ENCODE measurements around the gene NAA15.

Gene NAA15

DNA sequence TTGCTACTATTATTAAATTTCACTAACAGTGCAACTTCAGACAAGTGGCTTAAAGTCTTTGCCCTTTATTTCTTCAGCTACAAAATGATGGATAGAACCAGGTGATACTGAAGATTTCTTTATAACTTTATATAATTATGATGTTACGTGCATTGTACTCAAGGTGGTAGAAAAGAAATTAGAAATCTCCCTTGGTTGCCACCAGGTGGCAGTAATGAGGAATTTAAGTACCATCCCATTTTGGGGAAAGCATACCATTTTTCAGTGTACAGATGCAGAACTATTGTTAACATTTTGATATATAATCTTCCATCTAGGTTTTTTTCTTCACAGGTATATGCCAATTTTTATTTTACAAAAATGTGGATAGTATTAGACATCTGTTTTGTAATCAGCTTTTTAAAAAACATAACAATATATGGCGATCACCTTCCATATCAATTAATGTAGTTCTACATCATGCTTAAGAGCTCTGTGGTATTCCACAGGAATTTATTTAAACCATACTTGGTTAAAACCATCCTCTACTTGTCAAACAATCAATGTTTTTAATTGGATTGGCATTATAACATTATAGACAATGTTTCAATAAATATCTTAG lies 114.9 kb downstream of the NAA15 start:
- no peak overlapping the region for H3K4me3 ChIP-seq (ENCODE audit: low read depth, low read length)
- TF ChIP-seq MYC (IDR thresholded peaks at IDR 0.05; ENCODE audit: low read depth, low read length), result no peak
- TF ChIP-seq, protein P1, sequence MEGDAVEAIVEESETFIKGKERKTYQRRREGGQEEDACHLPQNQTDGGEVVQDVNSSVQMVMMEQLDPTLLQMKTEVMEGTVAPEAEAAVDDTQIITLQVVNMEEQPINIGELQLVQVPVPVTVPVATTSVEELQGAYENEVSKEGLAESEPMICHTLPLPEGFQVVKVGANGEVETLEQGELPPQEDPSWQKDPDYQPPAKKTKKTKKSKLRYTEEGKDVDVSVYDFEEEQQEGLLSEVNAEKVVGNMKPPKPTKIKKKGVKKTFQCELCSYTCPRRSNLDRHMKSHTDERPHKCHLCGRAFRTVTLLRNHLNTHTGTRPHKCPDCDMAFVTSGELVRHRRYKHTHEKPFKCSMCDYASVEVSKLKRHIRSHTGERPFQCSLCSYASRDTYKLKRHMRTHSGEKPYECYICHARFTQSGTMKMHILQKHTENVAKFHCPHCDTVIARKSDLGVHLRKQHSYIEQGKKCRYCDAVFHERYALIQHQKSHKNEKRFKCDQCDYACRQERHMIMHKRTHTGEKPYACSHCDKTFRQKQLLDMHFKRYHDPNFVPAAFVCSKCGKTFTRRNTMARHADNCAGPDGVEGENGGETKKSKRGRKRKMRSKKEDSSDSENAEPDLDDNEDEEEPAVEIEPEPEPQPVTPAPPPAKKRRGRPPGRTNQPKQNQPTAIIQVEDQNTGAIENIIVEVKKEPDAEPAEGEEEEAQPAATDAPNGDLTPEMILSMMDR (IDR thresholded peaks at IDR 0.05; ENCODE audit: low read depth, low read length), result peak; percentile 52
- DNase-seq (ENCODE audit: low read depth), result peak; percentile 70

DNA sequence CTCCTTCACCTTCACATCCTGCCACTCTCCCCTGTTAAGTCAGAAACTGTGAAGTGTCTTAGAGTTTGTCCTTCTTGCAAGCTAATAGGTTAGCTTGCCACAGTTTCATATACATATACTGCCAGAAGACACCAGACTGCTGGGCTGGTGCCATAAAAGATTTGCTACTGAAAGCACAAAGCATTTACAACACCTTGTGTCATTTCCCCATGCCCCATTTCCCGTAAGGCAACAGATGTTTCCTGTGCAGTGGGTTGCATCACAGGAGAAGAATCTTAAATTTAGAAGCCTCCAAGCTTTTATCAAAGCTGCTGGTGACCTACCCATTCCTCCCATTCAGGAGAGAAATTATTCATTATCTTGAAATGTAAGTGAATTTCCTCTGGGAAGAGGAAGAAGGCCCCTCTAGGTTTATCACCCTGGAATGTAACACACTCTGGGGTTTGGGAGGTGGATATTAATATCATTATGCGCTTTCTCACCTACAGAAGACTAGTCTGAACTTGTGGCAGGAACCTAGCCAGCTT lies 118.1 kb downstream of the NAA15 start:
- H3K4me3 ChIP-seq (ENCODE audit: low read depth, low read length), result no peak overlapping the region
- peak; percentile 71 for TF ChIP-seq MYC (IDR thresholded peaks at IDR 0.05; ENCODE audit: low read depth, low read length)
- TF ChIP-seq, protein P1 (IDR thresholded peaks at IDR 0.05; ENCODE audit: low read depth, low read length), result no peak
- TF ChIP-seq, protein P2, sequence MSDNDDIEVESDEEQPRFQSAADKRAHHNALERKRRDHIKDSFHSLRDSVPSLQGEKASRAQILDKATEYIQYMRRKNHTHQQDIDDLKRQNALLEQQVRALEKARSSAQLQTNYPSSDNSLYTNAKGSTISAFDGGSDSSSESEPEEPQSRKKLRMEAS (IDR thresholded peaks at IDR 0.05; ENCODE audit: low read depth, low read length), result peak; percentile 42
- DNase-seq (ENCODE audit: low read depth), result peak; percentile 93

DNA sequence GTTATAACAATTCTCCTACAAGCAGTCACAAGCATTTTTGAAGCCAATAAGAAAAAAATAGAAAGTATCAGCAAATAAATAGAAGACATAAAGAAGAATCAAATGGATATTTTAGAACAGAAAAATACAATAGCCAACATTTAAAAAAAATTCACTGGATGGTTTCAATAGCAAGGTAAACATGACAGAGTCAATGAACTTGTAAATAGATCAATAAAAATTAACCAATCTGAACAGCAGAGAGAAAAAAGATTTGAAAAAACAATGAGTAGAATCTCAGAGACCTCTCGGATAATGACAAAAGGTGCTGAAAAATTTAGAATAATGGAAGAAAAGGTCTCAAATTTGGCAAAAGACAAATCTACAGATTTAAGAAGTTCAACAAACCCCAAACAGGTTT lies 119.3 kb downstream of the NAA15 start:
- no peak for DNase-seq (ENCODE audit: low read depth)
- no peak overlapping the region for H3K4me3 ChIP-seq (ENCODE audit: low read depth, low read length)
- TF ChIP-seq MYC (IDR thresholded peaks at IDR 0.05; ENCODE audit: low read depth, low read length), result no peak
- no peak for TF ChIP-seq POLR2A (IDR thresholded peaks at IDR 0.05; ENCODE audit: extremely low read depth, insufficient read length)
- TF ChIP-seq, protein P1 (IDR thresholded peaks at IDR 0.05; ENCODE audit: low read depth, low read length), result no peak
- TF ChIP-seq, protein P2 (IDR thresholded peaks at IDR 0.05; ENCODE audit: low read depth, low read length), result no peak

DNA sequence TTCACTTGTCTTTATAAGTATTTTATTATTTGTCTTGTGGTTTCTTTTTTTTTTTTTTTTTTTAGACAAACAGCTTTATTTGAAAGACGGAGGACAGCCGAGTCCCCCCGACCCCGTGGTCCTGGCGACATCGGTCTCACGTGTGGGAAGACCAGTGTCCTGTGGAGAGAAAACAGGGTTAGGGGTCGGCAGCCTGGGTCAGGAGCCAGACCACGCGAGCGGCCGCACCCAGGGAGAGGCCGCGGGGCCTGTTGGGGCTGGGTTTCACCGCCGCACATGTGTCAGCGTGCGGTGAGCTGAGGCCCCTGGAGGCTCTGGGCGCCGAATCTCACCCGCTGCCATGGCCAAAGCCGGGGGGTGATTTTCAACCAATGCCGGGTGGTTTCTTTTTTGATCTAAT lies 134.8 kb downstream of the NAA15 start:
- no peak overlapping the region for H3K4me3 ChIP-seq (ENCODE audit: low read depth, low read length)
- TF ChIP-seq, protein P1 (IDR thresholded peaks at IDR 0.05; ENCODE audit: low read depth, low read length), result no peak
- TF ChIP-seq, protein P2 (IDR thresholded peaks at IDR 0.05; ENCODE audit: low read depth, low read length), result no peak
- no peak for TF ChIP-seq MYC (IDR thresholded peaks at IDR 0.05; ENCODE audit: low read depth, low read length)
- DNase-seq (ENCODE audit: low read depth), result no peak

DNA sequence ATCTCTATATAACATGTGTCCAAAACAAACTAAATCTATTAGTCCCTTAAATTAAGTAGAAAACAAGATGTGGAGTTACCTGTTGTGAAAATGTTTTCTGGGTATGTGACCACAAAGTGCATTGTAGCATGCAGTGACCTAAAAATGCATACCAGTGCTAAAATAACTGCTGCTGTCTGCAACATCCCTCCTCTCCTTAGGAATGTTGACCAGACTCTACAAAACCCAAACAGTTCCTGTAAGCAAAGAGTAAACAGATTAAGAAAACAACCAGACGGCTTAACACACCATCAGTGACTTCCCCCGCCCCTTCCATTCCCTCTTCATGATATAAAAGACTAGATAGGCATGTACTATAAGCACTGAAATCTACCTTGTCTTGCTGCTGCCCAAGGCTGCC lies 136.8 kb downstream of the NAA15 start:
- no peak overlapping the region for H3K4me3 ChIP-seq (ENCODE audit: low read depth, low read length)
- DNase-seq (ENCODE audit: low read depth), result no peak
- no peak for TF ChIP-seq MYC (IDR thresholded peaks at IDR 0.05; ENCODE audit: low read depth, low read length)
- TF ChIP-seq, protein P1 (IDR thresholded peaks at IDR 0.05; ENCODE audit: low read depth, low read length), result no peak
- TF ChIP-seq, protein P2 (IDR thresholded peaks at IDR 0.05; ENCODE audit: low read depth, low read length), result no peak
- no peak for TF ChIP-seq POLR2A (IDR thresholded peaks at IDR 0.05; ENCODE audit: extremely low read depth, insufficient read length)

DNA sequence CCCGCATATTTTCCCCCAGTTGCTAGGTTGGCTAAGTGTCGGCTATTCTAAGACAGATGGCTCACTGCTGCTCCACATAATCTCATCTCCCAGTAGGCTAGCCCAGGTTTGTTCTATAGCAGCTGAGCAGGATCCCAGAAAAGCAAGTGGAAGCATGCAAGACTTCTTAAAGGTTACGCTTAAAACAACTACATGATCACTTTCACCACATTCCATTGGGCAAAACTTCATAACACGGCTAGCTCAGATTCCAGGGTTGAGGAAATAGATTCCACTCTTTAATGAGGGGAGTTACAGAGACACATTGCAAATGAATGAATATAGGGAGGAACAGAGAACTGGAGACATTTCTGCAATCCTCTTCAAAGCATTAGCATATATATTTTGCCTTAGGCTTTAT lies 139.7 kb downstream of the NAA15 start:
- H3K4me3 ChIP-seq (ENCODE audit: low read depth, low read length), result no peak overlapping the region
- DNase-seq (ENCODE audit: low read depth), result no peak
- TF ChIP-seq, protein P1 (IDR thresholded peaks at IDR 0.05; ENCODE audit: low read depth, low read length), result no peak
- TF ChIP-seq POLR2A (IDR thresholded peaks at IDR 0.05; ENCODE audit: extremely low read depth, insufficient read length) (no peak), MYC (IDR thresholded peaks at IDR 0.05; ENCODE audit: low read depth, low read length) (no peak)
- TF ChIP-seq, protein P2 (IDR thresholded peaks at IDR 0.05; ENCODE audit: low read depth, low read length), result no peak
